Measurements from ENCODE around the gene CRB1.

DNA sequence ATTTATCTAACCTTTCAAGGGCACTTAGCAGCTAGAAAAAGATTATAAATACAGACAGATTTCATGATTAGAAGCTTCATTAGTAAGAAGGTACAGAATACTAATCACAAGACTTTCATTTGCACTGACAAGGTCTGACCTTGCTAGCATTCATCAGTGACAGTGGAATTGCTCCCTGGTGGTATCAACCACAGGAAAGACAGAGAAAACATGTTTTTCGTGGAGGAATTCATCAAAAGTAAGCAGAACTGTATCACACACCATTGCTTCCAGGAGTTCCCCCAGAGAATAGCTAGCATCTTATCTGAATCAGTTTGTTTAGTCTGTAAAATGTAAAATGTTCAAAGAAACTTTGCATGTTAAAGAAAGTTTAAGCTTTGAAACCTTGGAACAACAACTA, 20.6 kb upstream of the CRB1 start:
- TF ChIP-seq, protein P1, sequence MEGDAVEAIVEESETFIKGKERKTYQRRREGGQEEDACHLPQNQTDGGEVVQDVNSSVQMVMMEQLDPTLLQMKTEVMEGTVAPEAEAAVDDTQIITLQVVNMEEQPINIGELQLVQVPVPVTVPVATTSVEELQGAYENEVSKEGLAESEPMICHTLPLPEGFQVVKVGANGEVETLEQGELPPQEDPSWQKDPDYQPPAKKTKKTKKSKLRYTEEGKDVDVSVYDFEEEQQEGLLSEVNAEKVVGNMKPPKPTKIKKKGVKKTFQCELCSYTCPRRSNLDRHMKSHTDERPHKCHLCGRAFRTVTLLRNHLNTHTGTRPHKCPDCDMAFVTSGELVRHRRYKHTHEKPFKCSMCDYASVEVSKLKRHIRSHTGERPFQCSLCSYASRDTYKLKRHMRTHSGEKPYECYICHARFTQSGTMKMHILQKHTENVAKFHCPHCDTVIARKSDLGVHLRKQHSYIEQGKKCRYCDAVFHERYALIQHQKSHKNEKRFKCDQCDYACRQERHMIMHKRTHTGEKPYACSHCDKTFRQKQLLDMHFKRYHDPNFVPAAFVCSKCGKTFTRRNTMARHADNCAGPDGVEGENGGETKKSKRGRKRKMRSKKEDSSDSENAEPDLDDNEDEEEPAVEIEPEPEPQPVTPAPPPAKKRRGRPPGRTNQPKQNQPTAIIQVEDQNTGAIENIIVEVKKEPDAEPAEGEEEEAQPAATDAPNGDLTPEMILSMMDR (IDR thresholded peaks at IDR 0.05): no peak
- no peak for TF ChIP-seq EZH2phosphoT487 (IDR thresholded peaks at IDR 0.05)

Data from neural progenitor cell (in vitro differentiated cells).